ENCODE data around the gene PATJ. TPM values are rescaled to one million over a fixed set of nuclear protein-coding genes. Genes with fewer than 3 reads are reported as not detected.

PATJ gene
- total and polyA plus RNA-seq, 2 donors (not counting 1 experiment from before 2014, with no cell fraction given): 8.0 to 45.3 TPM

GRCh38 chr1:62029704-62030103, 287.4 kb downstream of the PATJ start:
- no peak for ATAC-seq (ENCODE audit: low read depth)
- Histone ChIP-seq H3K4me1 (ENCODE audit: control insufficient read depth in 2 of 2, insufficient read depth in 2 of 2, low read length in 2 of 2) (no peaks in the 10 kb centered on the region), H3K9ac (ENCODE audit: low read length) (no peak overlapping the region), H4K20me1 (ENCODE audit: control insufficient read depth, insufficient read depth, low read length, poor library complexity, severe bottlenecking) (no peaks in the 10 kb centered on the region), H3K36me3 (replicated peaks in 1 of 2; ENCODE audit: control extremely low read depth in 1 of 2, control insufficient read depth in 1 of 2, extremely low read depth in 1 of 2, insufficient read depth in 2 of 2, low read length in 1 of 2) (no peaks in the 10 kb centered on the region), H3K4me3 (ENCODE audit: control extremely low read depth in 1 of 5, extremely low read depth in 1 of 5, insufficient read depth in 1 of 5, low read depth in 2 of 5, low read length in 4 of 5) (no peak overlapping the region), H3K27ac (ENCODE audit: low read length in 2 of 2) (no peak overlapping the region), H2AFZ (ENCODE audit: insufficient read depth, low read depth, low read length, poor library complexity, severe bottlenecking) (no peak overlapping the region), H3K4me2 (replicated peaks; ENCODE audit: low read depth, low read length, poor library complexity, severe bottlenecking) (no peak overlapping the region), H3K27me3 (replicated peaks in 1 of 4; ENCODE audit: control extremely low read depth in 1 of 4, control insufficient read depth in 3 of 4, insufficient read depth in 4 of 4, low read length in 3 of 4) (no peaks in the 10 kb centered on the region), H3K9me3 (ENCODE audit: control extremely low read depth in 1 of 3, control insufficient read depth in 2 of 3, insufficient read depth in 1 of 3, low read length in 2 of 3) (peaks cover 1 to 8% (median 5%) of the 10 kb centered on the region in 3 donors), H3K79me2 (ENCODE audit: control insufficient read depth, insufficient read depth, low read length) (no peaks in the 10 kb centered on the region)
- peaks cover 3% of the 10 kb centered on the region for H3K27me3 Mint-ChIP-seq
- peaks cover 8% of the 10 kb centered on the region for H3K4me1 Mint-ChIP-seq
- H3K4me3 Mint-ChIP-seq: no peak overlapping the region
- ChIA-PET POLR2A (no interaction called here), CTCF (no interaction called here)
- 0% methylated on average over 1 of the region's 2 CpGs for WGBS (ENCODE audit: insufficient coverage)
- TF ChIP-seq EZH2 (IDR thresholded peaks at IDR 0.05; ENCODE audit: borderline replicate concordance, insufficient read depth, low read depth, low read length, poor library complexity, severe bottlenecking) (no peak), CTCF (IDR thresholded peaks at IDR 0.05) (no peak)
- DNase-seq: peak; percentile 5
- H3K9me3 Mint-ChIP-seq (ENCODE audit: insufficient read depth): no peaks in the 10 kb centered on the region
- intact Hi-C loops (cut with micrococcal nuclease): no loop called here
- H3K27ac Mint-ChIP-seq: no peak overlapping the region

- H3K36me3 ChIP-seq (replicated peaks in 1 of 2; ENCODE audit: control extremely low read depth in 1 of 2, control insufficient read depth in 1 of 2, extremely low read depth in 1 of 2, insufficient read depth in 2 of 2, low read length in 1 of 2): no peaks in the 10 kb centered on the region
- H3K4me2 ChIP-seq (replicated peaks; ENCODE audit: low read depth, low read length, poor library complexity, severe bottlenecking): no peak overlapping the region
- Mint-ChIP-seq H3K4me3 (no peak overlapping the region), H3K27me3 (peaks cover 1% of the 10 kb centered on the region), H3K9me3 (ENCODE audit: insufficient read depth) (no peaks in the 10 kb centered on the region), H3K27ac (no peak overlapping the region), H3K4me1 (peaks cover 4% of the 10 kb centered on the region)
- no peaks in the 10 kb centered on the region for H3K79me2 ChIP-seq (ENCODE audit: control insufficient read depth, insufficient read depth, low read length)
- ATAC-seq (ENCODE audit: low read depth) (no peak), DNase-seq (no peak)
- intact Hi-C loops (cut with micrococcal nuclease): no loop called here
- no peak overlapping the region for H3K4me3 ChIP-seq (ENCODE audit: control extremely low read depth in 1 of 5, extremely low read depth in 1 of 5, insufficient read depth in 1 of 5, low read depth in 2 of 5, low read length in 4 of 5)
- ChIA-PET CTCF (no interaction called here), POLR2A (no interaction called here)
- no peak overlapping the region for H3K9ac ChIP-seq (ENCODE audit: low read length)
- H3K4me1 ChIP-seq (ENCODE audit: control insufficient read depth in 2 of 2, insufficient read depth in 2 of 2, low read length in 2 of 2): no peaks in the 10 kb centered on the region
- no peak overlapping the region for H2AFZ ChIP-seq (ENCODE audit: insufficient read depth, low read depth, low read length, poor library complexity, severe bottlenecking)
- H3K9me3 ChIP-seq (ENCODE audit: control extremely low read depth in 1 of 3, control insufficient read depth in 2 of 3, insufficient read depth in 1 of 3, low read length in 2 of 3): no peaks in the 10 kb centered on the region
- WGBS (ENCODE audit: insufficient coverage): no CpG with 5 or more reads among the region's 4 CpGs
- no peak overlapping the region for H3K27ac ChIP-seq (ENCODE audit: low read length in 2 of 2)
- H3K27me3 ChIP-seq (replicated peaks in 1 of 4; ENCODE audit: control extremely low read depth in 1 of 4, control insufficient read depth in 3 of 4, insufficient read depth in 4 of 4, low read length in 3 of 4): no peaks in the 10 kb centered on the region
- H4K20me1 ChIP-seq (ENCODE audit: control insufficient read depth, insufficient read depth, low read length, poor library complexity, severe bottlenecking): no peaks in the 10 kb centered on the region
- no peak for TF ChIP-seq EZH2 (IDR thresholded peaks at IDR 0.05; ENCODE audit: borderline replicate concordance, insufficient read depth, low read depth, low read length, poor library complexity, severe bottlenecking)
- TF ChIP-seq CTCF (IDR thresholded peaks at IDR 0.05): no peak
Observed at GRCh38 chr1:62034790-62035189, 292.5 kb downstream of the PATJ start.
